HG03159 (cell line): Measurements from ENCODE around the gene FAM13B.
"Not testable (repeated sequence)": the region's sequence is repeated elsewhere in the genome, so short reads cannot be mapped to it uniquely, and the experiment has no call there.

Experiments
- ATAC-seq: cut with Tn5 transposase; IDR thresholded peaks from one replicate; pipeline ENCODE4 v1.9.1; 2021; ENCODE audit warnings: mild to moderate bottlenecking, moderate library complexity; ENCODE audit not compliant: unreplicated experiment

The FAM13B gene

GRCh38 chr5:138035605-138036537 is 3.0 kb upstream of the FAM13B start:
- peak; percentile 40 for ATAC-seq

DNA sequence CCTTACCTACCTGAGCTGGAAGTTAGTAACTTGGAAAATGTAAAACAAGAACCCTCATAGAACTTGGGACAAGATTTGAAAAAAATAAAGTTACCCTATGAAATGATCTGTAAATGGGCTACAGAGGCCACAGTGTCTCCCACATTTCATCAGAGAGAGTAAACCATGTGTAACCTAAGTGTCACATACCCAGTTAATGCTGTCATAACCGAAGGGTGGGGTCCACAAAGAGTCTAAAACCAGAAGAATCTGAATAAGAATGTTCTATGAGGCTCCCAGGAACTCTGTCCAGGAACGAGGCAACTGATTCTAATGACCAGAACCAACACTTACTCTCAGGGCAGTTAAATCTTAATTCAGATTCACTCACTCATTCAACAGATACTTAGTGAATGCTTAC is 1.0 kb upstream of the FAM13B start:
- no peak for ATAC-seq

DNA sequence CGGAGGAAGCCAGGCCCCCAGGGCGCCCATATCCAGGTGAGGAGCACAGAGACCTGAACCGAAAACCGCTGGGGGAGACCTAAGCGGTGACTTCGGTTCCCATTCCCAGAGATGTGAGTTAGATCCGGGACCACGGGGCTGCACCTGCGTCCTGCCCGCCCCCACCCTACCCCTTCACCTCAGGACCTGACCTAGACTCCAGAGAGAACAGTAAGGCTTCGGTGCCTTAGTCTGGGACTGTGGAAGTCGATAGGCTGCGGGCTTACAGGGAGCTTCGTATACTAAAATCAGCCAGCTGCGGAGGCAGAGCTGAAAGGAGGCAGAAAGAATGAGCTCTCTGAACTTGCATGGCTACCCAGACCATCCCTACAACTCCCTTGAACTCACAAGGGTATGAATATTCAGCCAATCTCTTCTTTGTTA is 518 bp upstream of the FAM13B start:
- no peak for ATAC-seq

DNA sequence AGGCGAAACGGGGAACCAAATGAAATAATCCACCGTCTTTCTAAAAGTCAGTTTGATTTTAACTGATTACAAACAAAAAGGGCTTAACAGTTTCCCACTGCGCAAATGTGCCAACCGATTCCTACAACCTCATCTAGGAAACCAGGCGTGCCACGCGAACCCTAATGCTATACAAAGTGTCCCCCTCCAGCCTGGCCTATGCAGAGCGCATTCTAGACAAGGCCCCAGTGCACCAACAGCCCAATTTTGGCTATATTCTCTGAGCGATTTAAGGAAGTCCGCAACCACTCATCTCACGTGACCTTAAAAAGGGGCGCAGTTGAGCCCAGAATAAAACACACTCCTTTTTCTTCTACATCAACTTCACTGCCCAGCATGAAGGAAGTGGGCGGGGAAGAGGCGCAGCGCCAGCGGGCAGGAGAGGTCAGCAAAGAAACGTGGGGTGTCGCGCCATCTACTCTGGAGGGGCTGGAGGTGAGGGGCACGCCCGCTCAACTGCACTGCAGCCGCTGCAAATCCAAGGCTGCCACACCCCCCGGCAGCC is 779 bp downstream of the FAM13B start:
- ATAC-seq, result peak; percentile 39

DNA sequence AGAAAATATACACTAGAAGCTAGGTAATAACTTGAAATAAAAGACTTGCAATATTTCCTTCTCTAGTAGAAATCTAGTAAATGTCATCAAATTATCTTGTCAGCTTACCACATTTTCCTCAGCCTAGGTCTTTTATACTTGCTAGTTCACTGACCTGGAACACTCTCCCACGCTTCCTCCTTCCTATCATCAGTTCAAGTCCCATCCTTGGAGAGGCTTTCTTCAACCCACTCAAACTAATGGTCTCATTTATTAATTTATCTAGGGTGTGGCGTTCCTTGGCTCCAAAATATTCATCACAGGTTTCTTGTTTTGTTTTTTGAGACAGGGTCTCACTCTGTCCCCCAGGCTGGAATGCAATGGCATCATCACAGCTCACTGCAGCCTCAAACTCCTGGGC is 2.9 kb downstream of the FAM13B start:
- no peak for ATAC-seq

DNA sequence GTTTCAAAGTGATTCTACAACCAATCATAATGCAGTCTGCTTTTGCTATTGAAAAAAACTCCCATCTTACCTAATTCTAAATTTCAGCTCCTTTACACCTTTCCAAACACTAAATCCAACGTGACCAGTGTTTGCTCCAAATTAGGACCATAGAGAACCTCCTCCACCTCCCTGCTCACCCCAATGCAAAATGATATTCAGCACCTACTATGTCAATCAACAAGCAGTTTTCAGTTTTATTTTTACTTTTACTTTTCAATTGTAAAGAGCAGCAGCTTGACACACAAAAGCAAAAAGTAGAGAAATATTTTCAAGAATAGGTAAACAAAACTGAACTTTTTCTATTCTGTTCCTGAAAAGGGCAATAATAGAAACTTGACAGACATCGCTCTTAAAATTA is 3.4 kb downstream of the FAM13B start:
- no peak for ATAC-seq

GRCh38 chr5:138028971-138029365 is 3.9 kb downstream of the FAM13B start:
- no peak for ATAC-seq

- not testable (repeated sequence) for ATAC-seq
These were observed 4.5 kb downstream of the FAM13B start for GRCh38 chr5:138028262-138028970.

GRCh38 chr5:138026793-138027192 is 6.1 kb downstream of the FAM13B start:
- ATAC-seq, result not testable (repeated sequence)

- ATAC-seq, result no peak
These were observed 7.6 kb downstream of the FAM13B start for GRCh38 chr5:138025285-138025684.

DNA sequence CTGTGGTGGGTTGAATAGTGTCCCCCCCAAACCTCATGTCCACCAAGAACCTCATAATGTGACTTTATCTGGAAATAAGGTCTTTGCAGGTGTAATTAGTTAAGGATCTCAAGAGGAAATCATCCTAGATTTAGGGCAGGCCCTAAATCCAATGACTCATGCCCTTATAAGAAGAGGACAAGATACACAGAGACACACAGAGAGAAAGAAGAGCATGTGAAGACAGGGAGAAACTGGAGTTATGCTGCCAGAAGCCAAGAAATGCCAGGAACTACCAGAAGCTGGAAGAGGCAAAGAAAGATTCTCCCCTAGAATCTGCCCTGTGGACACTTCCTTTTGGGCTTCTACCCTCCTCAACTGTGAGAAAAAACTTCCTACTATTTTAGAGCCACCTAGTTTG is 8.8 kb downstream of the FAM13B start:
- ATAC-seq, result no peak

- ATAC-seq, result no peak
These were observed 10.0 kb downstream of the FAM13B start for GRCh38 chr5:138022912-138023311.

GRCh38 chr5:138021771-138022170 is 11.1 kb downstream of the FAM13B start:
- ATAC-seq, result no peak

DNA sequence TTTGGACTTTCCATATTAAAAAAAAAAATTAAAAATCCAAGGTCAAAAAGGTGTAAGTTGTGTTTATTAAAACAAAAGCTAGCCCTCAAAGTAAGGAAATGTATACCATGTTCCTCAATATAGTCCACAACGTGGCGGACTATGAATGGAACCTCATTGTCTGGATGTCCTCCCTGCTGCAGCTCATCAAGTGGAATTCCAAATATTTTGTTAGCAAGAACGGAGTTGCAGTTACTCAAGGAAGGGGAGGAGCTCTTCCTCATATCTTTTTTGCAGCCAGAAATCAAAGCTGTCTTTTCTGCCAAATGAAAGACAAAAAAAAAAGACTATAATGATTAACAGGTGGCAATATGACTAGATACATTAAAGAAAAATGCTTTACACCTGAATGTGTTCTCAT is 14.0 kb downstream of the FAM13B start:
- ATAC-seq, result no peak

- ATAC-seq, result no peak
These were observed 17.0 kb downstream of the FAM13B start for GRCh38 chr5:138015916-138016315.

DNA sequence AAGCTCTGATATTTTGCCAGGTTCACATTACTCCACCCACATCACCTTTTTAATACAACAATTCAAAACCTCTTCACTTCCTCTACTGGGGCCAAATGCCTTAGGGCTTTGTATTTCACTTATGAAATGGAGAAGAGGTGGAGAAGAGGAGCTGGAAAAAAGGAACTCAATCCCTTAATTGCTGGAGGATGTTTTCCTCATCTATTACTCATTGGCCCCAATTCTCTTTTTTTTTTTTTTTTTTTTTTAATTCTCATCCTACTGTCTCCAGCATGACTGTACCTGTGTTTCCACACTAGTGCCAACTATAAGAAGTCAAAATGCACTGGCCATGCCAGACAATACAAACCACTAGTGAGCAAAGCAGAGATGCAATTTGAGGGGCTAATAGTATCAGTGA is 20.9 kb downstream of the FAM13B start:
- no peak for ATAC-seq

GRCh38 chr5:138000102-138000723 is 32.7 kb downstream of the FAM13B start:
- no peak for ATAC-seq

- no peak for ATAC-seq
These were observed 35.1 kb downstream of the FAM13B start for GRCh38 chr5:137997726-137998213.

- ATAC-seq, result no peak
These were observed 37.1 kb downstream of the FAM13B start for GRCh38 chr5:137995749-137996128.

- no peak for ATAC-seq
These were observed 37.7 kb downstream of the FAM13B start for GRCh38 chr5:137995077-137995748.

GRCh38 chr5:137994556-137994955 is 38.3 kb downstream of the FAM13B start:
- no peak for ATAC-seq
